Fibroblast of lung (primary cell): ENCODE data around the gene SYT15.
"Not testable (repeated sequence)": the region's sequence is repeated elsewhere in the genome, so short reads cannot be mapped to it uniquely, and the experiment has no call there.

ENCODE experiments used
- EZH2 ChIP-seq: IDR thresholded peaks from 2 replicates; pipeline ENCODE4 v1.5.1; 2012; ENCODE audit warnings: low read length, control low read depth, mild to moderate bottlenecking; ENCODE audit errors: missing control alignments
- TF ChIP-seq, protein P1 (sequence below), 2 donors: IDR thresholded peaks in 1 of 2; conservative IDR thresholded peaks in 1 of 2; 1 replicate in 1 of 2; 2 replicates in 1 of 2; pipeline ENCODE4 v1.5.1; 2011 to 2012; ENCODE audit warnings: low read length in 2 of 2, control low read depth in 1 of 2, inconsistent platforms in 1 of 2, low read depth in 1 of 2, mild to moderate bottlenecking in 1 of 2

- TF ChIP-seq, protein P1, sequence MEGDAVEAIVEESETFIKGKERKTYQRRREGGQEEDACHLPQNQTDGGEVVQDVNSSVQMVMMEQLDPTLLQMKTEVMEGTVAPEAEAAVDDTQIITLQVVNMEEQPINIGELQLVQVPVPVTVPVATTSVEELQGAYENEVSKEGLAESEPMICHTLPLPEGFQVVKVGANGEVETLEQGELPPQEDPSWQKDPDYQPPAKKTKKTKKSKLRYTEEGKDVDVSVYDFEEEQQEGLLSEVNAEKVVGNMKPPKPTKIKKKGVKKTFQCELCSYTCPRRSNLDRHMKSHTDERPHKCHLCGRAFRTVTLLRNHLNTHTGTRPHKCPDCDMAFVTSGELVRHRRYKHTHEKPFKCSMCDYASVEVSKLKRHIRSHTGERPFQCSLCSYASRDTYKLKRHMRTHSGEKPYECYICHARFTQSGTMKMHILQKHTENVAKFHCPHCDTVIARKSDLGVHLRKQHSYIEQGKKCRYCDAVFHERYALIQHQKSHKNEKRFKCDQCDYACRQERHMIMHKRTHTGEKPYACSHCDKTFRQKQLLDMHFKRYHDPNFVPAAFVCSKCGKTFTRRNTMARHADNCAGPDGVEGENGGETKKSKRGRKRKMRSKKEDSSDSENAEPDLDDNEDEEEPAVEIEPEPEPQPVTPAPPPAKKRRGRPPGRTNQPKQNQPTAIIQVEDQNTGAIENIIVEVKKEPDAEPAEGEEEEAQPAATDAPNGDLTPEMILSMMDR (conservative IDR thresholded peaks at IDR 0.05 in 1 of 2, IDR thresholded peaks at IDR 0.05 in 1 of 2; ENCODE audit: low read depth in 1 of 2, low read length in 2 of 2) = not testable (repeated sequence)
- TF ChIP-seq EZH2 = not testable (repeated sequence)
Measured at GRCh38 chr10:46589589-46589988, 10.7 kb downstream of the SYT15 start.
